ENCODE measurements around the gene SSTR1.

DNA sequence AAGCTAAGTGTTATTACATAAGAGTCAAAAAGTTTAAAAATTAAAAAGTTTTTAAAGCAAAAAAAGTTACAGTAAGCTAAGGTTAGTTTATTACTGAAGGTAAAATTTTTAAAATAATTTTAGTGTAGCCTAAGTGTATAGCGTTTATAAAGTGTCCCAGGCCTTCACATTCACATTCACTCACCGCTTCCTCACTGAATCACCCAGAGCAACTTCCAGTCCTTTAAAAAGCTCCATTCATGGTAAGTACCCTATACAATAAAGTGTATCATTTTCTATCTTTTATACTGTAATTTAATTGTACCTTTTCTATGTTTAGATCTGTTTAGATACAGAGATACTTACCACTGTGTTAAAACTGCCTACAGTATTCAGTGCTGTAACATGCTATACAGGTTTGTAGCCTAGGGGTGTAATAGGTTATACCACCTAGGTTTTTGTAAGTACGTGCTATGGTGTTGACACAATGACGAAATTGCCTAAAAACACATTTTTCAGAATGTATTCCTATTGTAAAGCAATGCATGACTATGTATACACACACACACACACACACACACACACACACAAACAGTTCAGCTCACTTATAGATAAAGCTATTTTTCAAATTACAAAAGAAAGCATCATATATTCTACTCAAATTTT lies 44.5 kb downstream of the SSTR1 start:
- TF ChIP-seq POLR2A (IDR thresholded peaks at IDR 0.05; ENCODE audit: low read depth) (no peak), POLR2AphosphoS5 (IDR thresholded peaks at IDR 0.05) (no peak), EP300 (IDR thresholded peaks at IDR 0.05) (no peak)
- TF ChIP-seq, protein P1, sequence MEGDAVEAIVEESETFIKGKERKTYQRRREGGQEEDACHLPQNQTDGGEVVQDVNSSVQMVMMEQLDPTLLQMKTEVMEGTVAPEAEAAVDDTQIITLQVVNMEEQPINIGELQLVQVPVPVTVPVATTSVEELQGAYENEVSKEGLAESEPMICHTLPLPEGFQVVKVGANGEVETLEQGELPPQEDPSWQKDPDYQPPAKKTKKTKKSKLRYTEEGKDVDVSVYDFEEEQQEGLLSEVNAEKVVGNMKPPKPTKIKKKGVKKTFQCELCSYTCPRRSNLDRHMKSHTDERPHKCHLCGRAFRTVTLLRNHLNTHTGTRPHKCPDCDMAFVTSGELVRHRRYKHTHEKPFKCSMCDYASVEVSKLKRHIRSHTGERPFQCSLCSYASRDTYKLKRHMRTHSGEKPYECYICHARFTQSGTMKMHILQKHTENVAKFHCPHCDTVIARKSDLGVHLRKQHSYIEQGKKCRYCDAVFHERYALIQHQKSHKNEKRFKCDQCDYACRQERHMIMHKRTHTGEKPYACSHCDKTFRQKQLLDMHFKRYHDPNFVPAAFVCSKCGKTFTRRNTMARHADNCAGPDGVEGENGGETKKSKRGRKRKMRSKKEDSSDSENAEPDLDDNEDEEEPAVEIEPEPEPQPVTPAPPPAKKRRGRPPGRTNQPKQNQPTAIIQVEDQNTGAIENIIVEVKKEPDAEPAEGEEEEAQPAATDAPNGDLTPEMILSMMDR (IDR thresholded peaks at IDR 0.05), result no peak

Data from esophagus muscularis mucosa (tissue), 4 donors.